Cardiac muscle cell (in vitro differentiated cells and primary cell): ENCODE results near the gene APOBEC2. TPM values are rescaled to one million over a fixed set of nuclear protein-coding genes. Genes with fewer than 3 reads are reported as not detected.

Experiments
- DNase-seq, 2 donors: peaks; one replicate each; pipeline versions ENCODE4 v3.0.0 to v3.0.0-alpha.2; 2010 to 2017; ENCODE audit warnings: low read depth in 1 of 2, low spot score in 1 of 2
- H3K27ac ChIP-seq: fragments of 200-600 bp; sonication (generic); 2 replicates; pipeline ENCODE4 v1.5.1; 2016
- H3K27me3 ChIP-seq: fragments of 200-600 bp; sonication (generic); 2 replicates; pipeline ENCODE4 v1.6.0; 2016; ENCODE audit warnings: control low read depth
- H3K36me3 ChIP-seq: fragments of 200-600 bp; sonication (generic); 2 replicates; pipeline ENCODE4 v1.5.1; 2016; ENCODE audit warnings: control low read depth
- H3K4me1 ChIP-seq: fragments of 200-600 bp; sonication (generic); 2 replicates; pipeline ENCODE4 v1.8.1; 2017; ENCODE audit warnings: low read depth, mild to moderate bottlenecking, mixed run types
- H3K4me3 ChIP-seq: fragments of 200-600 bp; sonication (generic); 2 replicates; pipeline ENCODE4 v1.5.1; 2016; ENCODE audit warnings: mild to moderate bottlenecking
- H3K9me3 ChIP-seq: fragments of 200-600 bp; sonication (generic); 2 replicates; pipeline ENCODE4 v1.5.1; 2017; ENCODE audit warnings: low read depth, mild to moderate bottlenecking, control low read depth
- polyA plus RNA-seq: library from polyadenylated mRNA; unstranded; fragments of >200 nt; fragmentation: Nextera tagmentation; extraction: Ambion mirVana; gene quantifications from 2 replicates; pipeline ENCODE4 v1.2.1, GENCODE V29; 2016
- total RNA-seq: library from RNA; depleted of rRNA; stranded (reverse); fragments of >200 nt; gene quantifications from 2 replicates; pipeline ENCODE4 v1.2.3, GENCODE V29; 2016
- TF ChIP-seq, protein P1 (sequence below): IDR thresholded peaks from 2 replicates; pipeline ENCODE4 v1.5.1; 2012; ENCODE audit warnings: low read depth, mild to moderate bottlenecking, low read length

The APOBEC2 gene
- total and polyA plus RNA-seq, 2 experiments from 2014 or later = 135 to 156 TPM

DNA sequence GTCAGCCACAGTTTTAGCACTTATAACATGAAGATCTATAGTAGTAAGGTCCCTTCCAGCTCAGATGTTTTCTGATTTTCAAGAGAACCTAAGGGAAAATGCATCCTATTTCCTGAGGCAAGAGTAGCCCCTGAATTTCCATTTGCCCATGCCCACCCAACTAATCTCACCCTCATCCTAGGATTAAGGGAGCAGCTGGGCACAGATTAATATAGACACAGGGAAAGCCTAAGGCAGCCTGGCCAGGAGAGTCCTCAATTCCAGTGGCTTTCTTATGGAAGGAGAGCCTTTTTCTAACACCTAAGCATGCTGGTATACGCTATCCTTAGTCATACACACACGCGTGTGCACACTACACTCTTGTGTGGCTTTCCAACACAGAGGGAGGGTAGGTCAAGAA, 1.5 kb downstream of the APOBEC2 start:
- Histone ChIP-seq H3K27me3 (no peaks in the 10 kb centered on the region), H3K27ac (peak overlapping the region; percentile 94), H3K9me3 (no peaks in the 10 kb centered on the region), H3K36me3 (no peaks in the 10 kb centered on the region), H3K4me3 (peak overlapping the region; percentile 18), H3K4me1 (peaks cover 91% of the 10 kb centered on the region)
- TF ChIP-seq, protein P1, sequence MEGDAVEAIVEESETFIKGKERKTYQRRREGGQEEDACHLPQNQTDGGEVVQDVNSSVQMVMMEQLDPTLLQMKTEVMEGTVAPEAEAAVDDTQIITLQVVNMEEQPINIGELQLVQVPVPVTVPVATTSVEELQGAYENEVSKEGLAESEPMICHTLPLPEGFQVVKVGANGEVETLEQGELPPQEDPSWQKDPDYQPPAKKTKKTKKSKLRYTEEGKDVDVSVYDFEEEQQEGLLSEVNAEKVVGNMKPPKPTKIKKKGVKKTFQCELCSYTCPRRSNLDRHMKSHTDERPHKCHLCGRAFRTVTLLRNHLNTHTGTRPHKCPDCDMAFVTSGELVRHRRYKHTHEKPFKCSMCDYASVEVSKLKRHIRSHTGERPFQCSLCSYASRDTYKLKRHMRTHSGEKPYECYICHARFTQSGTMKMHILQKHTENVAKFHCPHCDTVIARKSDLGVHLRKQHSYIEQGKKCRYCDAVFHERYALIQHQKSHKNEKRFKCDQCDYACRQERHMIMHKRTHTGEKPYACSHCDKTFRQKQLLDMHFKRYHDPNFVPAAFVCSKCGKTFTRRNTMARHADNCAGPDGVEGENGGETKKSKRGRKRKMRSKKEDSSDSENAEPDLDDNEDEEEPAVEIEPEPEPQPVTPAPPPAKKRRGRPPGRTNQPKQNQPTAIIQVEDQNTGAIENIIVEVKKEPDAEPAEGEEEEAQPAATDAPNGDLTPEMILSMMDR = no peak
- no peak for DNase-seq

DNA sequence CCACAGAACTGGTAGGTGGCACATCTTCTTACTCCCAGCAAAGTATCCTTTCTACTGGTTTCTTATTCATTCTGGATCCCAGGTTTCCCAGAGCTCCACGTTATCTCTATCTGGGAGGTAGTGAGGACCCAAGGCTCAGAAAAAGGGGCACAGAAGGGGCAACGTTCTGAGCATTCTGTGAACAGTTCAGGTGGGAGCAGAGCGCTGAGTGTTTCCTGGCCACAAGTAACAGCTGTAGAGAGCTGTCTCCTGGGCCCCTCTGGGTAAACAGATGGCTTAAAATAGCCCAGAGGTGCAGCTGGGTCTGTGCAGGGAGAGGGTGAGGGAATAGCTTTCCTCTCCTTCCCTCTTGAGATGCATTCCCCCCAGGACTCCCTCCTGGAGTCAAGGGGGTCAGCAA, 2.1 kb downstream of the APOBEC2 start:
- TF ChIP-seq, protein P1 = no peak
- peak overlapping the region; percentile 94 for H3K27ac ChIP-seq

DNA sequence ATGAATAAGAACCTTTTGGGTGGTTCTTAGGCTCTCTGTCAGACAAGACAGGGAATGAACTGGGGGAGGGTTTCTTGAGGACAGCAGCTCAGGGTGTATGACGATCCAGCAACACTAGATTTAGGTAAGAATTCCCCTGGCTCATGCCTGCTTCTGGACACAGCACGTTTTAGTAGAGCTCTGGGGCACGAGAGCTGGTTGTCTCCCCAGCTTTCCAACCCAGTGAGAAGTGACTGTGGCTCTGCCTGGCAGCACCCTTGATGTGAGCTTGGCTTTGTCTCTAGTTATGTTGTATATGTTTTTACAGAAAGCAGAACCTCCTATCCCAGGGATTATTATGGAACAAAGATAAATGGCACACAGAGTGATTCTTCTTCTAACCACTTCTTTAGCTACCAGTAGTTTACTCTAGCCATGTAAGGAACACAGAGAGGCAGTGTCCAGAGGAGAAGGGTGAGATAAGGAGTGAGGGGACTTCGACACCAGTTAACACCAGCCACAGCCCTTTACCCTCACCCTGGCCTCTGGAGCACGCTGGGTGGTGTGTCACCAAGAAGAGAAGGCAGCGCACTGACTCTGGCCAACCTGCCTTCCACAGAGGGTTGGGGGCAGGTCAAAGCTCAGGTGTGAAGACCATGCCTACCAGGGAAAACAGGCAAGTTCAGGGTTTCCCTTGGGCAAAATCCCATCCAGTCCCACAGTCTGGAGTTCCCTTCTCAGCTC, 3.9 kb downstream of the APOBEC2 start:
- peaks cover under 1% of the 10 kb centered on the region for H3K36me3 ChIP-seq
- no peak for DNase-seq
- TF ChIP-seq, protein P1 = no peak
- no peaks in the 10 kb centered on the region for H3K9me3 ChIP-seq
- peaks cover 92% of the 10 kb centered on the region for H3K4me1 ChIP-seq
- H3K27ac ChIP-seq = peak overlapping the region; percentile 94
- no peak overlapping the region for H3K4me3 ChIP-seq
- H3K27me3 ChIP-seq = no peaks in the 10 kb centered on the region

More for the DNA sequence above, 2.1 kb downstream of the APOBEC2 start:
- Histone ChIP-seq H3K4me1 (peaks cover 88% of the 10 kb centered on the region), H3K9me3 (no peaks in the 10 kb centered on the region), H3K27me3 (no peaks in the 10 kb centered on the region), H3K36me3 (no peaks in the 10 kb centered on the region), H3K4me3 (peak overlapping the region; percentile 18)
- DNase-seq = peak in 1 of 2 donors; percentile 74

DNA sequence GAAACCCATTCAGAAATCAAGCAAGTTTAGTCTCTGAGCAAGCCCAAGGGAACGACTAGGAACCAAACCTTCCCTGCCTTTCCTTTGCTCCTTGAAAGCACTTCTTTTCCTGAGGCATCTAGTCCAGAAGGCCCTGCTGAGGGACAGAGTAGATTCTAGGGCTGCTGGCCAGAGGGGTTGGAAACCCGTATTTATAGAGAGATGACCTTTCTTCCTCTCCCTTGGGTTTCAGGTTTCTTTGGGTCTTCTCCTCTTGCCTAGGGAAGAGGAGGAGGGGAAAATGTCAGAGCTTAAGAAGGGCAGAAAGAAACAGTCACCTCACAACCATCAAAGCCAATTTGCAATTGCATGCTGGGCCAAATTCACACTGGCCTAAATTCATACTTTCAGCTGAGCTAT, 5.8 kb downstream of the APOBEC2 start:
- peak overlapping the region; percentile 84 for H3K27ac ChIP-seq
- DNase-seq = no peak
- H3K27me3 ChIP-seq = no peaks in the 10 kb centered on the region
- peaks cover 92% of the 10 kb centered on the region for H3K4me1 ChIP-seq
- no peak overlapping the region for H3K4me3 ChIP-seq
- H3K36me3 ChIP-seq = peaks cover 5% of the 10 kb centered on the region
- H3K9me3 ChIP-seq = no peaks in the 10 kb centered on the region
- TF ChIP-seq, protein P1 = no peak

DNA sequence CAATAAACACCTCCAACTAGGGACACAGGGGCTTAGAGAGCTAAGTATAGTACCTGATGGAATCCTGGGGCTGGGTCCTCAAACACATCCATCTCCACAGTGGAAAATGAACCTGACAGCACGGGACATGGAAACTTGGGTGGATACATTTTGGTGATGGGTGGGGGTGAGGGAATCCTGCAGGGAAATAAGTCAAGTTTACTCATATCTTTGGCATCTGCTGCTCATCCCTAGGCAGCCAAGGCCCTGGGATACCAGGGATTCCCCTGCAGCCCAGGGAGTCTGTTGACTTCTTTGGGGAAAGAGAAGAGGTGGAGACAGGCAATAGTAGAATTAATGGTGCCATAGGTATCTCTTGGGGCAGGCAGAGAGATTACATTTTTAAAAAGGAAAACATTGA, 6.6 kb downstream of the APOBEC2 start:
- peaks cover 92% of the 10 kb centered on the region for H3K4me1 ChIP-seq
- TF ChIP-seq, protein P1 = no peak
- no peaks in the 10 kb centered on the region for H3K9me3 ChIP-seq
- no peak overlapping the region for H3K4me3 ChIP-seq
- H3K36me3 ChIP-seq = peaks cover 9% of the 10 kb centered on the region
- H3K27ac ChIP-seq = peak overlapping the region; percentile 84
- no peaks in the 10 kb centered on the region for H3K27me3 ChIP-seq
- DNase-seq = no peak
